HG03354 (cell line): ENCODE data around the gene RABL6.

ENCODE experiments used
- ATAC-seq: cut with Tn5 transposase; IDR thresholded peaks from one replicate; pipeline ENCODE4 v1.9.1; 2021; ENCODE audit warnings: mild to moderate bottlenecking; ENCODE audit not compliant: unreplicated experiment, poor library complexity, severe bottlenecking

RABL6 gene

GRCh38 chr9:136890661-136891060, 82.9 kb downstream of the RABL6 start:
- ATAC-seq: no peak
